Measurements from ENCODE around the gene OTUD3.

GRCh38 chr1:19860418-19860817, 21.8 kb upstream of the OTUD3 start:
- TF ChIP-seq POLR2AphosphoS5 (IDR thresholded peaks at IDR 0.05; ENCODE audit: low read depth, low read length) (no peak), POLR2A (IDR thresholded peaks at IDR 0.05; ENCODE audit: low read depth, low read length) (no peak)
